ENCODE measurements around the gene CYSLTR2.

CYSLTR2 gene

DNA sequence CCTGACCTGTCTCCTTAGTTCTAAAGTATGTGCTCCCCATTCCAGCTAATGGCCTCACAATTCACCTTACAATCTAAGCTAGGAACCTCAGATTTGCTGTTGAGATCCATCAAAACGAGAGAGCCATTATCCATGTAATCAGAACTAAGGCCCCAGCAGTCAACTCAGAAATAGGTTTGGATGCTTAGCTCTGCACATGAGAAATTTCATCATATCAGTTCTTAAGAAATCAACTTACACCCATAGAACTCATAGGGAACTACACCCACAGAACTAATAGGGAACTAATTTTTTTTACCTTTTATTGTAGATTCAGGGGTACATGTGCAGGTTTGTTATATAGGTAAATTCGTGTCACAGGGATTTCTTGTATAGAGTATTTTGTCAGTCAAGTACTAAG is 28.7 kb downstream of the CYSLTR2 start:
- Histone ChIP-seq H3K4me1 (ENCODE audit: low read depth, poor library complexity, severe bottlenecking) (no peaks in the 10 kb centered on the region), H3K4me3 (IDR thresholded peaks at IDR 0.05; ENCODE audit: insufficient read depth, low read depth, low read length) (no peak overlapping the region), H3K27ac (no peak overlapping the region), H3K79me2 (ENCODE audit: insufficient read depth, low read depth) (no peaks in the 10 kb centered on the region), H4K20me1 (ENCODE audit: insufficient read depth) (no peaks in the 10 kb centered on the region), H3K9ac (no peak overlapping the region), H3K27me3 (ENCODE audit: insufficient read depth, low read depth) (no peaks in the 10 kb centered on the region), H3K4me2 (no peak overlapping the region), H3K36me3 (ENCODE audit: insufficient read depth) (no peaks in the 10 kb centered on the region), H2AFZ (ENCODE audit: low read depth) (no peak overlapping the region)
- TF ChIP-seq, protein P1, sequence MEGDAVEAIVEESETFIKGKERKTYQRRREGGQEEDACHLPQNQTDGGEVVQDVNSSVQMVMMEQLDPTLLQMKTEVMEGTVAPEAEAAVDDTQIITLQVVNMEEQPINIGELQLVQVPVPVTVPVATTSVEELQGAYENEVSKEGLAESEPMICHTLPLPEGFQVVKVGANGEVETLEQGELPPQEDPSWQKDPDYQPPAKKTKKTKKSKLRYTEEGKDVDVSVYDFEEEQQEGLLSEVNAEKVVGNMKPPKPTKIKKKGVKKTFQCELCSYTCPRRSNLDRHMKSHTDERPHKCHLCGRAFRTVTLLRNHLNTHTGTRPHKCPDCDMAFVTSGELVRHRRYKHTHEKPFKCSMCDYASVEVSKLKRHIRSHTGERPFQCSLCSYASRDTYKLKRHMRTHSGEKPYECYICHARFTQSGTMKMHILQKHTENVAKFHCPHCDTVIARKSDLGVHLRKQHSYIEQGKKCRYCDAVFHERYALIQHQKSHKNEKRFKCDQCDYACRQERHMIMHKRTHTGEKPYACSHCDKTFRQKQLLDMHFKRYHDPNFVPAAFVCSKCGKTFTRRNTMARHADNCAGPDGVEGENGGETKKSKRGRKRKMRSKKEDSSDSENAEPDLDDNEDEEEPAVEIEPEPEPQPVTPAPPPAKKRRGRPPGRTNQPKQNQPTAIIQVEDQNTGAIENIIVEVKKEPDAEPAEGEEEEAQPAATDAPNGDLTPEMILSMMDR (conservative IDR thresholded peaks at IDR 0.05; ENCODE audit: low read depth, low read length) = no peak

DNA sequence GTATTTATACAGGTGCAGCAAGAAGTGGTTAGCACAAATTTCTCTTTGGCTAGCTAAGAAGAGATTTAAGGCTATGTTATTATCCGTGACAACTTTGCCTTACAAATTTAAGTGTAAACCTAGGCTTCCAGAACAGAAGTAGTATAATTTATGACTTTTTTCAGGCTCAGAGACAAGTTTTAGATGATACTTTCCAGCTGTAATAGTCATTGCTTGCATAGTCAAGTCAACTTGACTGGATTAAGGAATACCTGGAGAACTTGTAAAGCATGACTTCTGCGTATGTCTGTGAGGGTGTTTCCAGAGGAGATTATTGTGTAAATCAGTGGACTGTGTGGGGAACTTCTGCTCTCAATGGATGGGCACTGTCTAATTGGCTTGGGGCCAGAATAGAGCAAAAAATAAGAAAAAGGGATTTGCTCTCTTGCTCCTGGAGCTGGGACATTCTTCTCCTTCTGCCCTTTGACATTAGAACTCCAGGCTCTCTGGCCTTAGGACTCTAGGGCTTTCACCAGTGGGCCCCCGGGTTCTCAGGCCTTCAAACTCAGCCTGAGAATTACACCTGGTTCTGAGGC is 33.0 kb downstream of the CYSLTR2 start:
- TF ChIP-seq, protein P1 (conservative IDR thresholded peaks at IDR 0.05; ENCODE audit: low read depth, low read length) = no peak
- Histone ChIP-seq H3K79me2 (ENCODE audit: insufficient read depth, low read depth) (no peaks in the 10 kb centered on the region), H3K4me1 (ENCODE audit: low read depth, poor library complexity, severe bottlenecking) (no peaks in the 10 kb centered on the region), H3K4me2 (no peak overlapping the region), H2AFZ (ENCODE audit: low read depth) (no peak overlapping the region), H3K36me3 (ENCODE audit: insufficient read depth) (no peaks in the 10 kb centered on the region), H4K20me1 (ENCODE audit: insufficient read depth) (no peaks in the 10 kb centered on the region), H3K27ac (no peak overlapping the region), H3K27me3 (ENCODE audit: insufficient read depth, low read depth) (no peaks in the 10 kb centered on the region), H3K4me3 (IDR thresholded peaks at IDR 0.05; ENCODE audit: insufficient read depth, low read depth, low read length) (no peak overlapping the region), H3K9ac (no peak overlapping the region)

DNA sequence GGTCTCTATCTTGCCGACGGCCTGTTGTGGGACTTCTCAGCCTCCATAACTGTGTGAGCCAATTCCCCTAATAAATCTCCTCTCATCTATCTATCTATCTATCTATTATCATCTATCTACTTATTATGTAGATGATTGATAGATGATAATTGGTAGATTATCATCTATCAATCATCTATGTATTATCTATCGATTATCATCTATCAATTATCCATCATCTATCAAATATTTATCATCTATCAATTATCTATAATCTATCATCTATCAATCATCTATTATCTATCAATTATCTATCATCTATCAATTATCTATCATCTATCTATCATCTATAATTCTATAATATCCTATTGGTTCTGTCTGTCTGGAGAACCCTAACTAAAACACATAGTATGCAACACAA is 33.5 kb downstream of the CYSLTR2 start:
- H4K20me1 ChIP-seq (ENCODE audit: insufficient read depth) = no peaks in the 10 kb centered on the region
- H3K27me3 ChIP-seq (ENCODE audit: insufficient read depth, low read depth) = no peaks in the 10 kb centered on the region
- no peak overlapping the region for H3K4me2 ChIP-seq
- no peaks in the 10 kb centered on the region for H3K79me2 ChIP-seq (ENCODE audit: insufficient read depth, low read depth)
- TF ChIP-seq, protein P1 (conservative IDR thresholded peaks at IDR 0.05; ENCODE audit: low read depth, low read length) = no peak
- H3K9ac ChIP-seq = no peak overlapping the region
- no peak overlapping the region for H3K4me3 ChIP-seq (IDR thresholded peaks at IDR 0.05; ENCODE audit: insufficient read depth, low read depth, low read length)
- H3K36me3 ChIP-seq (ENCODE audit: insufficient read depth) = no peaks in the 10 kb centered on the region
- no peak overlapping the region for H3K27ac ChIP-seq
- H2AFZ ChIP-seq (ENCODE audit: low read depth) = no peak overlapping the region
- H3K4me1 ChIP-seq (ENCODE audit: low read depth, poor library complexity, severe bottlenecking) = no peaks in the 10 kb centered on the region

DNA sequence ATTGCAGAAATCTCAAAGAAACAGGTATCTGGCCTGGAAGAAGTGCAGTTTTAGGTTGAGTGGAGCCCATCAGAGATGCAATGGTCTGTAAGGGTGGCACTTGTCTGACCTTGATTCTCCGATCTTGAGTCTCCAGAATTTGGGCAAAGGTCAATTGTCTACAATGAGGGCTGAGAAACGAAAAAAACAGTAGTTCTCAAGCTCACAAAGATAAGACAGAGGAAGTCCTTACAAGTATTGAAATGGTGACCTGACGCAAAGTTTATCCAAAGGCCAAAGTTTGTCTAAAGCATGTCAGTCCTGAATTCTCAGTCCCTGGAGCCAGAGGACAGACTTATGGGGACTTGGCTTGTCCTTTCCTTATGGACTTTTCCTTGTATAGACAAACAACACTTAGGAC is 40.3 kb downstream of the CYSLTR2 start:
- H3K79me2 ChIP-seq (ENCODE audit: insufficient read depth, low read depth) = no peaks in the 10 kb centered on the region
- TF ChIP-seq, protein P1 (conservative IDR thresholded peaks at IDR 0.05; ENCODE audit: low read depth, low read length) = no peak
- no peak overlapping the region for H3K27ac ChIP-seq
- no peak overlapping the region for H3K4me2 ChIP-seq
- no peak overlapping the region for H2AFZ ChIP-seq (ENCODE audit: low read depth)
- H3K9ac ChIP-seq = no peak overlapping the region
- no peaks in the 10 kb centered on the region for H4K20me1 ChIP-seq (ENCODE audit: insufficient read depth)
- no peak overlapping the region for H3K4me3 ChIP-seq (IDR thresholded peaks at IDR 0.05; ENCODE audit: insufficient read depth, low read depth, low read length)
- no peaks in the 10 kb centered on the region for H3K27me3 ChIP-seq (ENCODE audit: insufficient read depth, low read depth)
- H3K36me3 ChIP-seq (ENCODE audit: insufficient read depth) = no peaks in the 10 kb centered on the region
- no peaks in the 10 kb centered on the region for H3K4me1 ChIP-seq (ENCODE audit: low read depth, poor library complexity, severe bottlenecking)

Data from KMS-11 (cell line).